ENCODE measurements around the gene ARNT2.

ARNT2 gene

GRCh38 chr15:80404057-80404760 lies at the start of gene ARNT2:
Gene ARNT2 (plus strand): TSS chr15:80404382. CDS start chr15:80404516, 134 bp downstream.
- in situ Hi-C loops (cut with HindIII; ENCODE audit: low sequenced_read_pairs), result no loop called here
- TF ChIP-seq, protein P1, sequence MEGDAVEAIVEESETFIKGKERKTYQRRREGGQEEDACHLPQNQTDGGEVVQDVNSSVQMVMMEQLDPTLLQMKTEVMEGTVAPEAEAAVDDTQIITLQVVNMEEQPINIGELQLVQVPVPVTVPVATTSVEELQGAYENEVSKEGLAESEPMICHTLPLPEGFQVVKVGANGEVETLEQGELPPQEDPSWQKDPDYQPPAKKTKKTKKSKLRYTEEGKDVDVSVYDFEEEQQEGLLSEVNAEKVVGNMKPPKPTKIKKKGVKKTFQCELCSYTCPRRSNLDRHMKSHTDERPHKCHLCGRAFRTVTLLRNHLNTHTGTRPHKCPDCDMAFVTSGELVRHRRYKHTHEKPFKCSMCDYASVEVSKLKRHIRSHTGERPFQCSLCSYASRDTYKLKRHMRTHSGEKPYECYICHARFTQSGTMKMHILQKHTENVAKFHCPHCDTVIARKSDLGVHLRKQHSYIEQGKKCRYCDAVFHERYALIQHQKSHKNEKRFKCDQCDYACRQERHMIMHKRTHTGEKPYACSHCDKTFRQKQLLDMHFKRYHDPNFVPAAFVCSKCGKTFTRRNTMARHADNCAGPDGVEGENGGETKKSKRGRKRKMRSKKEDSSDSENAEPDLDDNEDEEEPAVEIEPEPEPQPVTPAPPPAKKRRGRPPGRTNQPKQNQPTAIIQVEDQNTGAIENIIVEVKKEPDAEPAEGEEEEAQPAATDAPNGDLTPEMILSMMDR (IDR thresholded peaks at IDR 0.05; ENCODE audit: low read depth, low read length, missing control alignments), result no peak
- no peak for DNase-seq (ENCODE audit: low read depth)
- H3K4me3 ChIP-seq (ENCODE audit: low read depth, low read length), result peak within 1 kb of the TSS; percentile 57

GRCh38 chr15:80367094-80367493 lies 37.1 kb upstream of the ARNT2 start:
- in situ Hi-C loops (cut with HindIII; ENCODE audit: low sequenced_read_pairs), result no loop called here
- no peak for DNase-seq (ENCODE audit: low read depth)
- H3K4me3 ChIP-seq (ENCODE audit: low read depth, low read length), result no peak overlapping the region
- TF ChIP-seq, protein P1 (IDR thresholded peaks at IDR 0.05; ENCODE audit: low read depth, low read length, missing control alignments), result no peak

DNA sequence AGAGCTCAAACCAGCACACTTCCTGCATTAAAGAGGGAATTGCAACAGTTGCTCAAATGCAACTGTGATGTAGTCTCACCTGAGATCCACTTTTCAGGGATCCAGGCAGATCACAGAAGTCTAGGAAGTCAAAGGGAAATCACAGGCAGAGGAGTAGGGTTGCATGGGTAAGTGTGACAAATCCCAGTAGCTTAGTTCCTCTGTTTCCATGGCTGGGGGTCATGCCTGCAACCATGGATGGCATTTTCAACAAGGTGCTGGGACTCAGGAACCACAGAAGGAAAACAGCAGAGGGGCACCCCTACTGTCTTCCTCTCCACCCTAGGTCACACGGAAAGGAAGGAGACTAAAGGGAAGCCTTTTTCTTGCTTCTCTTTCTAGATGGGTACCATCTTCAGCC lies 36.5 kb upstream of the ARNT2 start:
- no peak overlapping the region for H3K4me3 ChIP-seq (ENCODE audit: low read depth, low read length)
- DNase-seq (ENCODE audit: low read depth), result no peak

DNA sequence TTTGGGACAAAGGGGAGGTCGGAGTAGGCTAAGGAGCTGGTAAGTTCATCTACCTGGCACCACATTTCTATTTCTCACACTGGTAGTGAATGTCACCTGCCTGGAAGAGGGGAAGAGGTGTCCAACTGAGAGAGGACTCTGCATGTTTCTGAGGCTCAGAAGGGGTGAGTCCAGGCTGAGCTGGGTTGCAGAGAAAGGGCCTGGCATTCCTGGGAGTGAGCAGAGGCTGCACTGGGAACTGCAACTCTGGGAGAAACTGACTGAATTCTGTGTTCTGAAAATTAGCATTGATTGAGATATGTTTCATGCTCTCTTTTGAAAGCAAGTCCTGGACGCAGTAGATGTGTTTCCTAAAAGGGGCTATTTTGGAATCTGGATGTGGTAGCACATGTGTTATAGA lies 32.3 kb upstream of the ARNT2 start:
- DNase-seq (ENCODE audit: low read depth), result no peak
- in situ Hi-C loops (cut with HindIII; ENCODE audit: low sequenced_read_pairs), result no loop called here
- H3K4me3 ChIP-seq (ENCODE audit: low read depth, low read length), result no peak overlapping the region
- TF ChIP-seq, protein P1 (IDR thresholded peaks at IDR 0.05; ENCODE audit: low read depth, low read length, missing control alignments), result no peak

More for the DNA sequence above, 36.5 kb upstream of the ARNT2 start:
- TF ChIP-seq, protein P1 (IDR thresholded peaks at IDR 0.05; ENCODE audit: low read depth, low read length, missing control alignments), result no peak
- in situ Hi-C loops (cut with HindIII; ENCODE audit: low sequenced_read_pairs), result no loop called here

GRCh38 chr15:80374441-80374840 lies 29.7 kb upstream of the ARNT2 start:
- H3K4me3 ChIP-seq (ENCODE audit: low read depth, low read length), result no peak overlapping the region
- DNase-seq (ENCODE audit: low read depth), result no peak
- TF ChIP-seq, protein P1 (IDR thresholded peaks at IDR 0.05; ENCODE audit: low read depth, low read length, missing control alignments), result no peak
- in situ Hi-C loops (cut with HindIII; ENCODE audit: low sequenced_read_pairs), result no loop called here

DNA sequence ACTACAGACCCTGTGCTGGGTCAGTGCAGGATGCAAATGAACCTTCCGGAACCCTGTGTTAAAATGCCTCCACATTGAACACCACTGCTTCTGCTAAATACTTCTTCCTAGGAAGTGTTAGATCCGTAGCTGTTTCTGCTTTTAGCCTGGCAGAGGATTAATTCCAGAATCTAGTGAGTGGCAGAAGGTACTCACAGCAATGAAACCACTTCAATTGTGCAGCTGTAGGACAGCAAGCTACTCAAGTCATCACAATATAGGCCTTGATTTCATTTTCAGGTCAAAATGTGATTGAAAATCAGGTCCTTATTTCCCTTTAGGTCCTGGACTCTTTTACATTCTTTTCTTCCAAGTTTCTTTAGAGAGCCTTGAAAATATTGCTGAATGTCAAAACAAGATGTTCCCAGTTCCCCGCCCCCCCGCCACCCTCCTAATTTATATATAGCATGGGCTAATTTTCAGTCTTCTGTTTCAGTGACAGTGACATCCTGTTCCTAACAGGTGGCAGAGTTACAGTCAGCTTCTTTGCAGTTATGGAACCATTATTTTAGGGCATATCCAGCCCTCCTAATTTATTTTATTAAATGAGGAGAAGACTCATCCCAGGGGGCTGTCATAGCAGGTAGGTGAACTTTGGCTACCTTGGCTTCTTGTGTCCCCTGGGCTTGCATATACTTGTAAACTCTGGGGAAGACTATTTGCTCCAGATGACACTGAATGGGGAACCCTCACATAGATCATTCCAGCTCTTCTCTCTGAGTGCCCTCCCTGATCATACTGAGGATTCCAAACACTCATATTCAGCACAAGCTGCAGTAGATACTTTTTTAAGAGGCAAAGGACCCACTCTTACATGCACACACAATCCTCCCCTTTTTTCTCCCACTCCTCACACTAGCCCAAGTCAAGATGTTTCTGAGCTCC lies 28.0 kb upstream of the ARNT2 start:
- DNase-seq (ENCODE audit: low read depth), result no peak
- in situ Hi-C loops (cut with HindIII; ENCODE audit: low sequenced_read_pairs), result no loop called here
- no peak overlapping the region for H3K4me3 ChIP-seq (ENCODE audit: low read depth, low read length)
- TF ChIP-seq, protein P1 (IDR thresholded peaks at IDR 0.05; ENCODE audit: low read depth, low read length, missing control alignments), result no peak

Measured in astrocyte of the cerebellum (primary cell).